M059J (cell line): ENCODE measurements around the gene DDX51. TPM values are rescaled to one million over a fixed set of nuclear protein-coding genes. Genes with fewer than 3 reads are reported as not detected.
A peak's percentile ranks its signal among the peaks of the same experiment; 100 is the strongest.

Experiments
- DNase-seq: peaks from one replicate; pipeline ENCODE4 v3.0.0-alpha.2; 2012; ENCODE audit warnings: low read depth
- total RNA-seq: library from RNA; depleted of rRNA; stranded (reverse); fragments of >200 nt; shearing (Covaris generic); gene quantifications from 2 replicates; pipeline ENCODE4 v1.2.3, GENCODE V29; 2014

DDX51 gene
- total RNA-seq, 1 experiment from 2014 or later = 4.8 TPM

DNA sequence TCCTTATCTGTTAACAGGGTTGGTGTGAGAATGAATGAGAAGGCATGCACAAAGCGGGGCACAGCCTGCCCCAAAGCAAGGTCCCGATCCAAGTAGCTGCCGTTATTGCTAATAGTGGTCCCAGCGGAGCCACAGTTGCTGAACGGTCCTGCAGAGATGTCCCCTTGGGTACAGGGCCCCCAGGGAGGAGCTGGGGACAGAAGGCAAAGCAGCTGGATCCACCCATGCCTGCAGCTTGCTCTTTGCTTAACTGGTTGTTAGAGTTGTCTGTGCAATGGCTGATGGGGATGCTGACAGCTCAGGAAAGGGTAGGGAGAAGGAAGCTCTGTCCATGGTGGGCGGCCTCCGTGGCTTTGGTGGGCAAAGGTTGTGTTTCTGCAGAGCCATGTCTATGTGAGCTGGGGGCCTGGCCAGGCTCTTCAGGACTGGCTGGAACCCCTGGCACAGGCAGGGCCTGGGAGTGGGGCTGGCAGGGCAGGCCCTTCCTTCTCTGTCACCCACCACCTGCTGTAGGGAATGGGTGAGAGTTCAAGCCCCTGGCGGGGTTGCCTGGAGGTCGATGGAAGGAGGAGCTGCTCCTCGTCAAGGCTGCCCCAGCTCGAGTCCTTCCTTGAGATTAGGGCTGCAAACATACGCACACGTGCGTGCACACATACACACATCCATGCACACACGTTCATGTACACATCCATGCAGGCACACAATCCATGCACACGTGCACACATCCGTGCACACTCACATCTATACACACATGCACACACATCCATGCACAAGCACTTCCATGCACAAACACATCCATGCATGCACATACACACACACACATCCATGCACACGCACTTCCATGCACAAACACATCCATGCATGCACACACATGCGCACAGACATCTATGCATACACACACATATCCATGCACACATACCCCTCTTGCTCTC lies 35.6 kb upstream of the DDX51 start:
- no peak for DNase-seq

DNA sequence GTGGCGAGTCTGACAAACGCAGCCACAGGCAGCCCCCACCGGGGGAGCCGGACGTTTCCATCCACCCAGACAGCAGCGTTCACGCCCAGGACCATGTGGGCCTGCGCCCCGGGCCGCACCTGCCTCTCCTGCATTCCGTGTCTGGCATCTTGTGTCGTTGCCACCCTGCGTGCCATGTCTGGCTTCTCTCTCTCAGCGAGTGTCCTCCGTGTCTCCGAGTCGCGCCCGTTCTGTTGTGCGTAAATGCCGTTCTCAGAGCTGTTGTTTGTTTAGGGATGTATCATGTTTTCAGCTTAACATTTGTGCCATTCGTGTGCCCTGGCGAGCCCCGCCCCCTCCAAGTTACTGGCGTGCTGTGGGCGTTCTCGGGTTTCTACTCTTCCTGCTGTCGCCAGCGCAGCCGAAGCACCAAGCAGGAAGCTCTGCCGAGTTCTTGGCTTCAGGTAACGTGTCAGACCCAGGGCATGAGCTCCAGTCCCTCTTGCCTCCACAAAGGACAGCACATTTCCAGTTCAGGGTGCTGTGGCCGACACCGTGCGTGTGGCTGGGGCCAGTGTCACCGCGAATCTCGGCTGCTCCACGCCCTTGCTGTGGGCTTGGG lies 34.8 kb upstream of the DDX51 start:
- no peak for DNase-seq

- no peak for DNase-seq
Measured at GRCh38 chr12:132178316-132178715, 34.2 kb upstream of the DDX51 start.

GRCh38 chr12:132176920-132177551 lies 32.9 kb upstream of the DDX51 start:
- no peak for DNase-seq

DNA sequence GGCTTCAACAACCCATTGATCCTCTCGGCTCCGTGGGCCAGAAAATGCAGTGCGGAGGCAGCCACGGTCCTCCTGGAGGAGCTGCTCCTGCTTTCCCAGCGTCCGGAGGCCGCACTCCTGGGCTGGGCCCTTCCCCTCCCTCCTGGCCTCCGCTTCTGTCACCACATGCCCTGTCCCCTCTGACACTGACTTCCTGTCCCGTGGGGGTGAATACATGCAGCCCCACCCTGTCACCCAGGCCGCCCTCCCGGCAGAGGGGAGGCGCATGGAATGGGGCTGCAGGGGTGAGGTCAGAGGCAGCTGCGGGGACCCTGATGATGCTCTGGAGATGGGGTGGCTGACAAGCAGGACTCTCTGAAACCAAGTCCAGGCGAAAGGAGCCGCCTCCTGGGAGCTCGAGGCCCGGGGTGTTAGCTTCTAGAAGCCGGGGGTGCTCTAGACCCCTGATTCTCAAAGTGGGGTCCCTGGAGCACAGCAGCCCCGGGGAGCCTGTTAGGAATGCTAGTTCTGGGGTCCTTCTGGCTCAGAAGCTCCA lies 32.3 kb upstream of the DDX51 start:
- no peak for DNase-seq

- DNase-seq = no peak
Measured at GRCh38 chr12:132175496-132176384, 31.6 kb upstream of the DDX51 start.

GRCh38 chr12:132174839-132175490 lies 30.8 kb upstream of the DDX51 start:
- no peak for DNase-seq

DNA sequence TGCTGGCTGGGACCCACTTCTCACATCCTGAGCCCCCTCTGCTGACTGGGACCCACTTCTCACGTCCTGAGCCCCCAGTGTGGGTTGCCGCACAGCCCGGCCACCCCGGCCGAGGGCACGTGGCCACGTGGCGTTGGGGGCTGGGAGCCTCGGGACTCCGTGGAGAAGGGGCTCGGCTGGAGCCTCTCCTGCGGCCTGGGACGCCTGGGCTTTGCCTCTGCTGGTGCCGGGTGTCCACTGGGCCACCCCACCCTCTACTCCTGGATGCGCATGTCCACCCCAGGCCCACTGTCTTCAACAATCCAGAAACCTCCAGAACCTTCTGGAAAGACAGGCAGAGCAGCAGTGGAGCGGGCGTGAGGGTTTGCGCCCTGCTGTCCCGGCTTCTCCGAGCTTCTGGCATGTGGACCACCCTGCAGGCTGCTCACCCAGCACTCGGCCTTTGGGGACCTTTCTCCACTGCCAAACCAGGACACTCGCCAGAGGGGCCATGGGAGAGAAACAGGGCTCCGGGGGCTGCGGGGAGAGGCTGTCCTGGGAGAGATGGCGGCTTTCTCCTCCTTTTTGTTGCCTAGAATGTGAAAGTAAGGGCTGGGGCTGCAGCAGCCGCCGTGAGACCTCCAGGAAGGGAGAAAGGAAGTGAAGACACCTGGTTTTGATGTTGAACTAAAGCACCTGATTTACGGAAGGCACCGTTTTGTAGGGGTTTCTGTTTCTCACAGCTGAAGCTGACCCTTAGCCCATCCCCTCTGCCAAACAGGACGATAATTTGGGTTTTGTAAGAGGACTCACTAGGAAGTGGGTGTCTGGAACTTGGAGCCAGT lies 30.1 kb upstream of the DDX51 start:
- DNase-seq = no peak

GRCh38 chr12:132173135-132174014 lies 29.3 kb upstream of the DDX51 start:
- no peak for DNase-seq

DNA sequence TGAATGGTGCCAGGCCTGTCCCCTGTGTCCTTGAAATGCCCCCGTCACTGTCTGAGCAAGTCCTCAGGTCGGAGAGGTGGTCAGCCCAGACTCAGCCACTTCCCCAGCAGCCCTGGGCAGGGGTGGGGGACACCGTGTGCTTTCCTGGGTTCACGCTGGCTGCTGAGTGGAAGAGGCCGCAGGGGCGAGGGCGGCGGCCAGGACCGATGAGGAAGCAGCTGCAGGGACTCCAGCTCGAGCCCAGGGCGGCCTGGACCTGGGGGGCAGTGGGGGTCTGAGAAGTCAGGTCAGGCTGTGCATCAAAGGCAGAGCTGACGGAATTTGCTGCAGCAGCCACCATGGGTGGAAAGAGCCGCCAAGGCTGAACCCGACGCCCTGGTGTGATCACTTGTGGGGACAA lies 28.5 kb upstream of the DDX51 start:
- DNase-seq = no peak

GRCh38 chr12:132171968-132172521 lies 27.9 kb upstream of the DDX51 start:
- no peak for DNase-seq

DNA sequence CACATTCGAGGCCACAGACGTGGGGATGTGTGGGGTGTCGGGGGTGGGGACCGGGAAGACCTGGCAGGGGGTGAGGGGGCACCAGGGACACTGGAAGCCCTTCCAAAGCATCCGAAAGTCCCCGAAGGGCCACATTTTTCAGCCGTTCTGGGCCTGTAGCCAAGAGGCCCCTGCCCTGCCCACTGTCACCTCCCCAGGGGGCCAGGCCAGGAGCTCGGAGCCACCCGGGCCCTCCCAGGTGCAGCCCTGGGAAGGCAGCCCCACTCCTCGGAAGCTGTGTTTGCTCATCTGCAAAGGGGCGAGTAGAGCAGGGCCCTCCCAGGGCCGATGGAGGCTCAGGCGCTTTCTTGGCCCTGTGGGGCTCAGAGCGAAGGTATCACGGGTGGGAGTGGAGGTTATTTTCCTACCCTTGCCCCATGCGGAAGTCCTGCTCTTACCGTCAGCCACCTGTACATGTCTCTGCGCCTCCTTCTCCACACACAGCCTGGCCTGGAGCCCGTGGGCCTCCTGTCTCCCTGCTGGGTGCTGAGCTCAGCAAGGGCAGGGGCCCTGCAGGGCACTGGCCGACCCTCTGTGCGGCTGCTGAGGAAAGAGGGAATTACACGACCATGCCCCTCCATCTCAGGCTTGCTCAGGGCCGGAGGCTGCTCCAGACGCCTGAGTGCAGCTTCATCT lies 27.3 kb upstream of the DDX51 start:
- DNase-seq = no peak

GRCh38 chr12:132170637-132171292 lies 26.6 kb upstream of the DDX51 start:
- no peak for DNase-seq

DNA sequence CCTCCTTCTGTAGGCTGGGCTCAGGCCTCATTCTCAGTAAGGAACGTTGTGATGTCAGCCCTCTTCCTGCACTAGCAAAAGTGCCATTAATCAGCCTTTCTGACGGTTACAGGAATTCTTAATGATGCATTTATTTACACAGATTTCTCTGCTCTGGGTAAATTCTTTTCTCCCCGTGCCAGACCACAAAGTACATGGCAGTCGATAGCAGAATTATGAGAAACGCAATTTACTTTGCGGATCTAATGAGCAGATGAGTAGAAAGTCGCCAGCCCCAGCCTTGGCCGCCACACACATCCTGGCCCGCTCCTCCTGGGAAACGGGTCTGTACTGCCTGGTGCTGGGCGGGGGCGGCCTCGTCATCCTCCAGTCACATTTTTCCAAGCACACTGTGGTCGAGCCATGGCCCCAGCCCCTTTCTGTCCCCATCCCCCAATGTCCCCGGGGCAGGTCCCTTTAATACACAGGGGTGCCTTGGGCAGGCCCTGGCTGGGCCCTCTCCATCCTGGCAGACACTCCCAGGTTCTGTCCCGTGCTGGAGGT lies 26.0 kb upstream of the DDX51 start:
- peak; percentile 81 for DNase-seq

DNA sequence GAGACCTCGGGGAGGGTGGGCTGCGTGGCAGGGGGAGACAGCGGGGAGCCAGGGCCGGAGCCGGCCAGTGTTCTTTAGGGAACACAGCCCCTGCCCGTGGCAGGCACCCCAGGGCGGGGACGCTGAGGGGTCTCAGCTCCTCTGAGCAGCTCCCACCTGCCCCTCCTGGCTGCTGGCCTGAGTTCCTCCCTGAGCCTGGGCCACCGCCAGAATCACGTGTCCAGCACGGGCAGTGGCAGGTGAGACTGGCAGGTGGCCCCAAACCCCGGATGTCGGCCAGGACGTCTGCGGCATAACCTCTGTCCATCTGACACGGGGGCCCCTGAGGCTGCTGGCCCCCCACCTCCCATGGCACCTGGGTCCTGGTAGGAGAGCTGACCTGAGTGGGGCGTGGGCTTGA lies 25.3 kb upstream of the DDX51 start:
- no peak for DNase-seq

GRCh38 chr12:132168311-132169031 lies 24.4 kb upstream of the DDX51 start:
- no peak for DNase-seq
